Motor neuron (in vitro differentiated cells): Measurements from ENCODE around the gene INPP4A. TPM values are rescaled to one million over a fixed set of nuclear protein-coding genes. Genes with fewer than 3 reads are reported as not detected.
A peak's percentile ranks its signal among the peaks of the same experiment; 100 is the strongest.

Experiments
- ATAC-seq, 8 experiments: fragments of 200-7000 bp; cut with Tn5 transposase; replicated peaks in 6 of 8; 2 replicates each; pipeline ENCODE4 v1.8.0; 2021; ENCODE audit warnings: mild to moderate bottlenecking in 8 of 8, moderate library complexity in 8 of 8
- H3K27ac ChIP-seq, 2 donors: fragments of 250-450 bp; sonication (Bioruptor Pico); 2 replicates each; pipeline ENCODE4 v1.9.0; 2021; ENCODE audit warnings: antibody characterized with exemption in 2 of 2, mild to moderate bottlenecking in 2 of 2, moderate library complexity in 1 of 2
- H3K4me1 ChIP-seq, 2 donors: fragments of 250-450 bp; sonication (Bioruptor Pico); replicated peaks in 1 of 2; 2 replicates each; pipeline ENCODE4 v1.6.1; 2021; ENCODE audit warnings: antibody characterized with exemption in 2 of 2, mild to moderate bottlenecking in 2 of 2, moderate library complexity in 1 of 2
- H3K4me3 ChIP-seq, 5 donors: fragments of 250-450 bp; sonication (Bioruptor Pico); 2 replicates each; pipeline ENCODE4 v1.9.0; 2021; ENCODE audit warnings: antibody characterized with exemption in 5 of 5, mild to moderate bottlenecking in 5 of 5, moderate library complexity in 4 of 5
- WGBS, 10 experiments: fragments of 450-650 bp; shearing (Covaris generic); methylation state at CpG; one replicate each; pipeline ENCODE4 v1.0.0; 2022; 5-methylcytosine and 5-hydroxymethylcytosine counted together
- in situ Hi-C, 9 experiments: fragments of 400-800 bp; cut with MboI; loops; one replicate each; pipeline ENCODE4 v1.15.0; 2021; ENCODE audit warnings: low sequenced_read_pairs in 9 of 9, low pct_unique_long_range_greater_than_20kb in 2 of 9; ENCODE audit not compliant: unreplicated experiment in 9 of 9
- total RNA-seq, 8 experiments: library from RNA; unstranded; fragments of 300-600 nt; gene quantifications; 2 replicates each; pipeline versions ENCODE4 v1.2.3 to v1.2.4, GENCODE V29; 2022

The INPP4A gene
- total RNA-seq, 8 experiments from 2014 or later = 24.2 to 111 (median 31.1) TPM

DNA sequence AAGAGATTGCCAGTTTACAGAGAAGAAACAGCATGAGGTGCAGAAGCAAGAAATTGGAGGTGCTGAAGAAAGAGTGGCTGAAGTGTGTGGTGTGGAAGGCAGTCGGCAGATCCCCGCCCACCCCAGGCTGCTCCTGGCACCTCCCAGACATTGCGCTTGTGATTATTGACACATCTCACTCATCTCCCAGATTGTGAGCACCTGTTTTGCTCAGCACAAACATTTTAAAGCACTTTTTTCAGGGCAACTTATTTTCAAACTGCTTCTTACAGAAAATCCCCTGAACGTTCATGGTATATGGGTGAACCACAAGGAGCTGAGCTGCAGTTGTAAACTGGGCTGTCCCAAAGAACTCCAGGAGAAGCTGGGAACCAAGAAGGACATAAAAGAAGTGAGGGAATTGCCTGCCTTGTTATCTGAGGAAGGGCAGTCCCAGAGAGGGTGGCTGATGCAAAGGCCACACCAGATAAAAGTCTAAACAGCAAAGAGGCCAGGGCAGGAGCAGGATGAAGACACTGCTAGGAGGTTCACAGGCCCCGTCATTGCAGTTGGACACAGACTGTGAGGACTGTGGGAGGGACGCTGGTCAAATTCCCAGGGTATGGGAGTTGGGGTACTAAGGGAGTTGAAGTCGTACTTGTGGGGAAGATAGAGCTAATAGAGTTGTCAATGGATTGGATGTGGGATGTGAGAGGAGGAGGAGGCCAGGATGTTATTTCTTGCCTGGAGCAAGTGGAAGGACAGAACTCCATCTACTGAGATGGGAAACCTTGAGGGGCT lies 65.1 kb downstream of the INPP4A start:
- no peak overlapping the region for H3K27ac ChIP-seq
- 76 to 100% (median 96%) methylated on average over 1 to 4 of the region's 7 CpGs; no CpG with 5 or more reads in 2 of the 10 experiments for whole genome bisulfite sequencing, 10 experiments
- no peak for ATAC-seq
- no peak overlapping the region for H3K4me3 ChIP-seq
- peaks cover 33 to 47% of the 10 kb centered on the region in 2 donors for H3K4me1 ChIP-seq
- in situ Hi-C loops = no loop called here

DNA sequence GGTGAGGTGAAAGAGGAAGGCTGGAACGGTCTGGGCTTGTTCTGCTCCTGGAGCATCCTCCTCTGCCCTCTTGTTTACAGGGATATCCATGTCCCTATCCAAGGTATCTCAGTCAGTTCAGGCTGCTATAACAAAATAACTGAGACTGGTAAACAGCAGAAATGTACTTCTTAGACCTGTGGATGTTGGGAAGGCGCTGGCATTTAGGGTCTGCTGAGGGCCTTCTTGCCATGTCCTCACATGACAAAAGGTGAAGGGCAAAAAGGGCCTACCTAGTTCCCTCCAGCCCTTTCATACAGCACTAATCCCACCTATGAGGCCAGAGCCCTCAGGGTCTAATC lies 65.6 kb downstream of the INPP4A start:
- Histone ChIP-seq H3K27ac (no peak overlapping the region), H3K4me3 (no peak overlapping the region), H3K4me1 (peaks cover 35 to 47% of the 10 kb centered on the region in 2 donors)
- no peak for ATAC-seq
- in situ Hi-C loops = no loop called here
- 83 to 100% (median 86%) methylated on average over 1 to 2 of the region's 2 CpGs; no CpG with 5 or more reads in 7 of the 10 experiments for WGBS, 10 experiments

DNA sequence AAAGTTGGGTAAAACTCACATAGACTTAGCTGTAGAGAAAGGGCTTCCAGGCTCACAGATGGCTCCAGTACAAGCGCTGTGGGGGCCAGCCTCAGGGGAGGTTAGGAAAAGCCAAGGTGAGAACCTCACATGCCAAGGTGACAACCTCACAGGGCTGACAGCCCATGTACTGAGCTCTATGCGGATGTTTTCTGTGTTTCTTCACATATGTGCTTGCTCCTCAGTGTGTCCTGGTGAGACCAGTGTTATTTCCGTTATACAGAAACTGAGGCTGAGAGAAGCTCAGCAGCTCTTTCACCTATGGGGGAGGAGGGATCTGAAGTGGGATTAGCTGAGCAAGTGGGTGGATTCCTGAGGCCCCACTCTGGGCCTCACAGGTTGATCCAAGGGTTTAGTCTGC lies 67.3 kb downstream of the INPP4A start:
- WGBS, 10 experiments = 100% methylated on average over 1 to 3 of the region's 3 CpGs; no CpG with 5 or more reads in 3 of the 10 experiments
- ATAC-seq = no peak
- Histone ChIP-seq H3K27ac (no peak overlapping the region), H3K4me3 (no peak overlapping the region), H3K4me1 (peaks cover 31 to 39% of the 10 kb centered on the region in 2 donors)
- in situ Hi-C loops = no loop called here

DNA sequence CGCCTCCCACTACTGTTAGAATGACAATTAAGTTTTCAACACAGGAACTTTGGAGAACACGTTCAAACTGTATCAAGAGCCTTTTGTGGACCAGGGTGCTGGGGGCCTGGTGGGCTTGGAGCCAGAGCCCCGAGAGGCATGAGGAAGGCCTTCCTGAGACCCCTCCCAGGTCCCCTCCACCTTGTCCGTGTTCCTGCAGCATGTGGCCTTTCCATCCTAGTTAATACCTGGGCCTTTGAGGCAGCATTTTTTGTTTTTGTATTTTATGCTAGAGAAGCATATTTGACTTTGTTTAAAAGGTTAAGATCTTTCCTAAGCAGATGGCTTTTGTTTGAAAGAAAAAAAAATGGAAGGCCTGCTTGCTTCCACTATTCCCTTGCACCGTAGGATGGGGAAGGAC lies 68.0 kb downstream of the INPP4A start:
- no peak overlapping the region for H3K27ac ChIP-seq
- H3K4me1 ChIP-seq = peaks cover 31 to 34% of the 10 kb centered on the region in 2 donors
- no peak for ATAC-seq
- in situ Hi-C loops = no loop called here
- WGBS, 10 experiments = 70 to 100% (median 100%) methylated on average over 1 to 5 of the region's 5 CpGs; no CpG with 5 or more reads in 2 of the 10 experiments
- H3K4me3 ChIP-seq = no peak overlapping the region

DNA sequence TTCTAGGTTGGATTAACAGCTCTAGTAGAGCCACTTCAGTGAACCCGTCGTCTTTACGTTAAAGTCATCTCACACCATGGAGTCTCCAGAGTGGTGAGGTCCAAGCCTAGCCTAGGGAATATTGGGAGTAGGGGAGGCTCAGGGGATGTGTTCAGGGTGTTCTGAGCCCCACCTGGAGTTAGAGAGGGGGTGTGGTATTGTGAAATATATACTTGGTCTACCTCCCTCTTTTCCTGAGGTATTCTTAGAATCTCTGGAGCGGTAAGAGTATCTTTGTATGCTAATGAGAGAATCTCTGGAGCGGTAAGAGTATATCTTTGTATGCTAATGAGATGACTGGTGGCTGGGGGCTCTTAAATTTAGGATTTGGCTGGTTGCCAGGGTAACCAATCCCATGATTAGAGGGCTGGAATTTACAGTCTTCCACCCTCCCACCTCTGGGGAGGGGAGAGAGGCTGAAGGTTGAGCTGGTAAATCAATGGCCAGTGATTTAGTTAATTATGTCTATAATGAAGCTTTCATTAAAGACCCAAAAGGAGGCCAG lies 69.5 kb downstream of the INPP4A start:
- in situ Hi-C loops = no loop called here
- no peak overlapping the region for H3K27ac ChIP-seq

DNA sequence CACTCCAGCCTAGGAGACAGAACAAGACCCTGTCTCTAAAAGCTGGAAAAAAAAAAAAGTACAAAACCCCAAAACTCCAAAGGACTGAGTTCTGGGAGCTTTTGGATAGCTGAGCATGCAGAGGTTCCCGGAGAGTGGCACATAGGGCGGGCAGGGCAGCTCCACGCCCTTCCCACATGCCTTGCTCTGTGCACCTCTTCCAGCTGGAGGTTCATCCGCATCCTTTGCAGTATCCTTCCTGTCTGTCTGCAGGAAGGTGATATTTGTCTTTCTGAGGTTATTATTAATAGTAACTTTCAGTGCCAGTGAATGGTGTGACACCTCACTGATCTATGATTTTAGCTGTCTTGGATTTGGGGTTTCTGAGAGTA lies 70.2 kb downstream of the INPP4A start:
- peak in 6 of 8 experiments; percentile 6 to 46 (median 36) for ATAC-seq
- in situ Hi-C loops = no loop called here
- no peak overlapping the region for H3K4me3 ChIP-seq
- no peak overlapping the region for H3K27ac ChIP-seq
- 62 to 100% (median 88%) methylated on average over 1 to 3 of the region's 4 CpGs; no CpG with 5 or more reads in 6 of the 10 experiments for WGBS, 10 experiments
- H3K4me1 ChIP-seq = peaks cover 18 to 19% of the 10 kb centered on the region in 2 donors

More for the DNA sequence above, 69.5 kb downstream of the INPP4A start:
- ATAC-seq = peak in 1 of 8 experiments; percentile 10
- Histone ChIP-seq H3K4me3 (no peak overlapping the region), H3K4me1 (peaks cover 19% of the 10 kb centered on the region in 2 donors)
- WGBS, 10 experiments = 70 to 100% (median 98%) methylated on average over 1 to 4 of the region's 5 CpGs; no CpG with 5 or more reads in 2 of the 10 experiments

DNA sequence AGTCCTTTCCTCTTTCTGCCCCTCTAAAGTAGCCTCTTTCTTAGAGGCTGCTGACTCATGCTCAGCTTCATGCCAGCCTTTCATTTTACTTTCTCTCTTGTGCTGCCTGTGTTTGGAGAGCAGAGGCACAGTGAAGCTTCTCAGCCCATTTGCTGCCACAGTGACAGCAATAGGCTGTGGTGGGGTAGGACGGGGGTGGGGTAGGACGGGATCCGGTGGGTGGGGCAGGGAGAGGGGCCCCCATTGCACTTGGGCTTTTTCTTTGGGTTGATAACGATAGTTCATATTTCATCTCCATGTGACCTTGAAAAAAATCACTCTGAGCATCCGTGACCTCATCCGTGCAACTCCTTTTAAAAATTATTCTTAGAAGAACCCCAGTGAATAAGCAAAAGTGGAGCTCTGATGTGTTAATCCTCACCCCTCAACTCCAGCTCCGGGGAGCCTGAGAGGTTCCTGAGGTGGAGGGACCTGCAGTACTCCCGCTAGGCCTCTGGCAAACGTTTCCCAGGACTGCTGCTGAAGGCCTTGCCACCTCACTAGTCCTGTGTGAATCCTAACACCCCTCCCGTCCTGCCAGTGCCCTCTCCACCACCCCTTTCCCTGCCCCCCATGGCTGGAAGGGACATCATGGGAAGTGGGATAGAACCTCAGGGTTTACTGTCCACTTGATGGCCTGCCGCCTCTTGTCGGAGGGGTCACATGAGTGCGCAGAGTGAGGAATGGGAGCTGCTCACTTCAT lies 70.8 kb downstream of the INPP4A start:
- peak in 7 of 8 experiments; percentile 13 to 86 (median 76) for ATAC-seq
- no peak overlapping the region for H3K4me3 ChIP-seq

DNA sequence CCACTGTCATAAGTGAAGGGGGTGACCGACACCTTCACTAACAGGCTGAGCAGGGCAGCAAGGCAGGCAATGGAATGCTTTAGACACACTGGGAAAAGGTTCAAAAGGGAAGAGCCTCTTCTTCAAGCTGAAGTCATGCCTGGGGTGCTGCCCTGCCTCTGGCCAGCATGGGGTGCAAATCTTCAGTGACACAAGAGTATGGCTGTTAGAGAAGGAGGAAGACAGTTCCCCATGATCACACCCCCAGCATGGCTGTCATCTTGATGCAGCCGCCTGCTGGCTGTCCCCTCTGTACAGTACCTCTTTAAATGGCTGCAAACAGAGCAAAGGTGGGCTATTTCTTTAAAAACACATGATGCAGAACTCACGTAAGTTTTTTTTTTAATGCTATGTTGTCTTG lies 71.9 kb downstream of the INPP4A start:
- in situ Hi-C loops = no loop called here
- WGBS, 10 experiments = 80 to 100% (median 88%) methylated on average over 1 to 2 of the region's 3 CpGs; no CpG with 5 or more reads in 3 of the 10 experiments
- no peak overlapping the region for H3K27ac ChIP-seq
- ATAC-seq = no peak
- peaks cover 18 to 19% of the 10 kb centered on the region in 2 donors for H3K4me1 ChIP-seq
- no peak overlapping the region for H3K4me3 ChIP-seq

More for the DNA sequence above, 70.8 kb downstream of the INPP4A start:
- H3K27ac ChIP-seq = no peak overlapping the region
- in situ Hi-C loops = no loop called here
- WGBS, 10 experiments = 83 to 100% (median 100%) methylated on average over 1 to 4 of the region's 13 CpGs; no CpG with 5 or more reads in 4 of the 10 experiments
- peaks cover 18 to 19% of the 10 kb centered on the region in 2 donors for H3K4me1 ChIP-seq

DNA sequence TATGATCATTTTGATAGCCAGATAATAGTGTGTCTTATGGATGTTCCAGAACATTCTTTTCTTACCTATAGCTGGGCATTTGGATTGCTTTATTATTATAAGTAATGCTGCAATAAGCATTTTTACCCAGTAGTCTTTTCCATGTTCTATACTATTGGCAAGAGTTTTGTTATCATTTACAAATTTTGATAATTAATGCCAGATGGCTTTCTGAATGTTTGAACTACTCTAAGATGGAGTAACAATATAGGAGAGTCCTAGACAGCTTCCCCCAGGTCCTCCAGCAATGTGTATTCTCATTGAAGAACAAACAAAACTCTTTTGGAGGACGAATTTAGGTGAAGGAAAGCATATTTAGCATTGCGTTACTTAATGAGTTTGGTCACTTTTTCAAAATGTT lies 73.0 kb downstream of the INPP4A start:
- in situ Hi-C loops = no loop called here
- no peak overlapping the region for H3K4me3 ChIP-seq
- peak in 3 of 8 experiments; percentile 7 to 28 (median 8) for ATAC-seq
- no peak overlapping the region for H3K27ac ChIP-seq
- WGBS, 10 experiments = 17 to 90% (median 80%) methylated on average over 1 to 2 of the region's 2 CpGs; no CpG with 5 or more reads in 1 of the 10 experiments
- H3K4me1 ChIP-seq = peaks cover 18 to 19% of the 10 kb centered on the region in 2 donors

DNA sequence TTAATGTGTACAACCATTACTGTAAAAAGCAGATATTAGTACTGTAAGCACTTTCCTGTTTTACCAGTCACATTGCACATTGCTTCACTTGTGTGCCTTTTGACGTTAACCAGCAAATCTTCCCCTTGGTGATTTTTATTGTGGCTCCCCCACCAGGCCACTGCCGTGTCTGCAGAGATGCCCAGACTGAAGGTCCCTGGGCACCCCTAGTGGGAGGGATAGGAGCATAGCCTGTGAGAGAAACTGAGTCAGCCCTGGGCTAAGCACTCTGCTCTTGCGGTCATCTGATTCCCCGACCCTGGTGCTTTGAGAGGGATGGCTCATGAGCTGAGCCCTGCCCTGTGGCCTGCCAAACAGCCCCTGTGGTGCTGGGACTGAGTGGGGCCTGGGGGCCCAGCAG lies 73.4 kb downstream of the INPP4A start:
- in situ Hi-C loops = no loop called here
- WGBS, 10 experiments = 25 to 86% (median 47%) methylated on average over 1 to 2 of the region's 4 CpGs; no CpG with 5 or more reads in 4 of the 10 experiments

DNA sequence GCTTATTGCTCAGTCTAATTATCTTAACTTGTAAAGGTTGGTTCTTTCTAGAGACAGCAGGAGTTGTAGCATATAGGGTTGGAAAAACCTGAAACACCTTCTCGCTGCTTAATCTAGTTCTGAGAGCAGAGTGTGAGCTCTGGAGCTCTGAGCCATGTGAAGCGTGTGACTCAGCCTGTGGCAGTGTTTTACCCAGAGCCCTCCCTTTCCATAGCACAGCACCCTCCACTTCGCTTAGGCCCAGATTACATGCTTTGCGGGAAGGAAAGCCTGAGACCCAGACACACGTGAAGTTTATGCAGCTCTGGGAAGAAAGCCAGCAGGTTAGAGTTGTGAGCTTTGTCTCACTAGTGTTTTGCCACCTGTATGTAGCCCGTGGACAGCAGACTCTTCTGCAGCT lies 74.5 kb downstream of the INPP4A start:
- ATAC-seq = peak; percentile 5 to 70 (median 56)
- WGBS, 10 experiments = 64 to 100% (median 82%) methylated on average over 1 to 6 of the region's 6 CpGs; no CpG with 5 or more reads in 2 of the 10 experiments
- Histone ChIP-seq H3K4me1 (peaks cover 15 to 16% of the 10 kb centered on the region in 2 donors), H3K4me3 (no peak overlapping the region), H3K27ac (no peak overlapping the region)
- in situ Hi-C loops = no loop called here

More for the DNA sequence above, 73.4 kb downstream of the INPP4A start:
- Histone ChIP-seq H3K4me3 (no peak overlapping the region), H3K4me1 (peaks cover 18 to 19% of the 10 kb centered on the region in 2 donors), H3K27ac (no peak overlapping the region)
- peak in 4 of 8 experiments; percentile 12 to 29 (median 20) for ATAC-seq

DNA sequence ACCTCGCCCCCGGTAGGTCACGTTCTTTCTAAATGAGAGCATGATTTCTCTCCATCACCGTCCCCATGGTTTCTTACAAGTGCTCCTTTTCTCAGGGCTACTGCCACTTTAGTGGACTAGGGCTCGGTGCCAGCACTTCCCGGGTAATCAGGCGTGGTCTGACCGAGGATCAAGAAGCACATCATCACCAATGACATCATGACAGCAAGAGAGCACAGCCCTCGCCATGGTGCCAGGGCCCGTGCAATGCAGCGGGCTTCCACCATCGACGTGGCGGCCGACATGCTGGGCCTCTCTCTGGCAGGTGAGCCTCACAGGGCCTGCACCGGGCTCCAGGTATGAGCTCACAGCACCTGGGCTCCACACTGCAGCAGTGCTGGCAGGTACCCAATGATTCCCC lies 75.2 kb downstream of the INPP4A start:
- H3K4me3 ChIP-seq = no peak overlapping the region
- H3K27ac ChIP-seq = no peak overlapping the region
- H3K4me1 ChIP-seq = peaks cover 8 to 9% of the 10 kb centered on the region in 2 donors
- in situ Hi-C loops = no loop called here
- 67 to 100% (median 72%) methylated on average over 1 to 6 of the region's 16 CpGs; no CpG with 5 or more reads in 7 of the 10 experiments for WGBS, 10 experiments
- ATAC-seq = no peak

DNA sequence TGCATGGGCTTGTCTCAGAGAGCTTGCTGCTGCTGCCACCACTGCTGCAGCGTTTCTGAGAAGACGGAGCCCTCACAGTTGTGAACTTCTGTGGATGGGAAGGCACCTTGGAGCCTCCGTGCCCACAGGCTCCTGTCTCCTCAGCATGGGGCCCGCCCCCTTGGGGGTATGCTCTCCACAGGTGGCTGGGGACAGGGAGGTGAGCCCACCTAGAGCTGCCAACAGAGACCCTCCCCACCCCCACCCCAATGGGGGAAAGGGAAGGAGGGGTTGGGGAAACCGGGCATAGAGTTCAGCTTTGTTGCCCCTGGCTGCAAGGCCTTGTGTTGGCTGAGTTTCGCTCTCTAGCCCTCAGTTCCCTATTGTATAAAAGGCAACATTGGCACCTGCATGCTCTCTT lies 76.1 kb downstream of the INPP4A start:
- H3K4me3 ChIP-seq = no peak overlapping the region
- in situ Hi-C loops = no loop called here
- H3K27ac ChIP-seq = no peak overlapping the region
- 60 to 100% (median 93%) methylated on average over 1 to 3 of the region's 6 CpGs; no CpG with 5 or more reads in 5 of the 10 experiments for WGBS, 10 experiments
- no peak for ATAC-seq
- no peaks in the 10 kb centered on the region for H3K4me1 ChIP-seq
